ENCODE data around the gene PACSIN3.

- TF ChIP-seq YY1 (IDR thresholded peaks at IDR 0.05; ENCODE audit: insufficient read depth, insufficient read length) (no peak), ZNF274 (IDR thresholded peaks at IDR 0.05; ENCODE audit: low read depth, low read length) (no peak)
Observed at GRCh38 chr11:47130543-47130942, 55.7 kb downstream of the PACSIN3 start.
